GM21717 (cell line): Measurements from ENCODE around the gene EPN2.

ENCODE experiments used
- ATAC-seq: cut with Tn5 transposase; IDR thresholded peaks from one replicate; pipeline ENCODE4 v1.9.1; 2021; ENCODE audit warnings: mild to moderate bottlenecking, moderate library complexity; ENCODE audit not compliant: unreplicated experiment

EPN2 gene

DNA sequence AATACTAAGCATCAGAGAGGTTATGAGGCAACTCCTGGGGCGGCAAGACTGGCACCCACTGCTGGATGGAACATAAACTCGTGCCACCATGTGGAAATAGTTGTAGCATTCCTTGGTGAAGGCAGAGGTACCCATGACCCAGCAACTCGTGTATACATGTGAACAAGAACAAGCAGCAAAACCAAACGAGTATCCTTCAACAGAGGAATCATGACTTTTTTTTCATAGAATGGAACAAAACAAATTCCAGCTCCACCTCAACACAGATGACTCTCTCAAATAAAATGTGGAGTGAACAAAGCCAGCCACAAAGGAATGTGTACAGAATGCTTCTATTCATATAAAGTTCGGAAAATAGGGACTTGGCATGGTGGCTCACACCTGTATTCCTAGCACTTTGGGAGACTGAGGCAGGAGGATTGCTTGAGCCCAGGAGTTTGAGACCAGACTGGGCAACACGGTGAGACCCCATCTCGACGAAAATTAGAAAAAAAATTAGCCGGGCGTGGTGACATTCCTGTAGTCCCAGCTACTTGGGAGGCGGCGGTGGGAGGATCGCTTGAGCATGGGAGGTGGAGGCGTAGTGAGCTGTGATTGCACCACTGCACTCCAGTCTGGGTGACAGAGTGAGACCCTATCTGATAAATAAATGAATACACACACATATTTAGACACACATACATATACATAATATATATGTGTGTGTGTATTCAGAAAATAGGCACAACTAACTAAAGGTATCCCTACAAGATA, 90.0 kb downstream of the EPN2 start:
- ATAC-seq = no peak

DNA sequence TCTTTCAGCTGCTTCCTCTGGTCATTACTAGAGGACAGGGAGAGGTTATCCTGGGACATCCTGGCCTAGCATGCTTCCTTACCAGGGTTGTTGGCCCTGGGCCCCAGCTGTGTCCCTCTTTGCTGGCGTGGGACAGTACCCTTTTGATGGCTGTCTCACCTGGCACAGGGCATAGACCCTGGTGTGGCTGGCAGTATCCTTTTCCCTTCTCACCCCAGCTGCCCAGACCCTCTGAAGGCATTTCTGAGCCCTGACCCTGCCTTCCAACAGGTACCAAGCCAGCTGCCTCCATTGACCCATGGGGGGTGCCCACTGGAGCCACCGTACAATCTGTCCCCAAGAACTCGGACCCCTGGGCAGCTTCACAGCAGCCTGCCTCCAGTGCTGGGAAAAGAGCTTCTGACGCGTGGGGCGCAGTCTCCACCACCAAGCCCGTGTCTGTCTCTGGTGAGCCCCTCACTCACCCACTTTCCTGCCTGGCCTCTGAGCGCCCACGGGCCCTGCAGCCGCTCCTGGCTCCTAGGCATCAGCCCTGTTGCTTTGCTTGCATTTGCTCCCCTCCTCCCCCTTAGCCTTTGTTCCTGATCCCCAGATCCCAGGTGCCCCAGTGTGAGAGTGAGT, 91.4 kb downstream of the EPN2 start:
- ATAC-seq = no peak

DNA sequence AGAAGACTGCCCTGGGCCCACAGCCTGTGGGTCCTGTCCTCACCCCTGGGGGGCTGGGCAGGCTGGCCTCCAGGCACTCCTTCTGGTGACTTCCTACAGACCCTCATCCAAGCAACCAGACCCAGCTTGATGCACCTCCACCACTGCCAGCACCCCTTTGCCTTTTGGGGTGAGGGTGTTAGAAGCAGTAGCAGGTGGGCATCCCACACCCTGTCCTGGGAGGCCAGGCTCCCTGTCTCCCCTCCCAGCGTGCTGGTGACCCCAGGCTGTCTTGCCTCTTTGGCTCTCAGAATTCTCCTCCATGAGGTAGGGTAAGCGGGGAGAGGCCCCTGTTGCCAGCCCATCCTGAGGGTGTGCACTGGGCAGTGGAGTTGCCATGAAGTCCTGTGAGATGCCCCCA, 92.0 kb downstream of the EPN2 start:
- no peak for ATAC-seq

DNA sequence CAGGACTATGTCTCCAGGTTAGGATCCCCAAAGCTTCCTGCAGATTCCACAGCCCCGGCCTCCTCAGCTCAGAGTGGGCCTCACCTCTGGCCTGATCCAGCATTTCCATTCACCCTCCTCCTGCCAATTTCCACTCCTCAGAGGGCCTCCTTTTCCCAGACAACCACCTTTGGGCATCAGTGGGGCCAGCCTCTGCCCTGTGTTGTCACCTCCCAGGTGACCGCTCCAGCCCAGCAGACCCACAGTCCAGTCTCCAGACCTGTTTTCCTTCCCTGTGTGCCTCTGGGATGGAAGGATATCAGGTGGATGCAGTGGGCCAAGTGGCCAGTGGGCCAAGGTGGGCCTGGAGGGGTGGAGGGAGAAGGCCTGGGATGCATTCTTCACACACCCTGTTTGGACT, 92.7 kb downstream of the EPN2 start:
- no peak for ATAC-seq

DNA sequence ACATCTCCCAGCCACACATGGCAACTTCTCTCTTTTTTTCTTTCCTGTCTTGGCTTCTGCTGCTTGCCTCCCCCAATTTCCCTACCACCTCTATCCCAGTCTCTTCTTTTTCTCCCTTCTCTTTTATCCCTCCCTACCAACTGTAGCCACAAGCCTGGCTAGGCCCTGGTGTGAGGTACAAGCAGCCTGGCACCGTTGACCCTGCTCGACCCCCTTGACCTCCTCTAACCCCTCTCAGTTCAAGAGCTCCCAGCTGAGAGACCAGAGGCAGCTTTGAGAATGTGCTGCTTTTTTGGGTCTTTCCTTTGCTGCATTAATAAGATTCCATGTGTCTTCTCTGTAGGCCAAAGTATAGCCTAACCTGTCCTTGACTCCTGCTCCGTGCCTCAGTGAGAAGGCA, 93.1 kb downstream of the EPN2 start:
- ATAC-seq = no peak

DNA sequence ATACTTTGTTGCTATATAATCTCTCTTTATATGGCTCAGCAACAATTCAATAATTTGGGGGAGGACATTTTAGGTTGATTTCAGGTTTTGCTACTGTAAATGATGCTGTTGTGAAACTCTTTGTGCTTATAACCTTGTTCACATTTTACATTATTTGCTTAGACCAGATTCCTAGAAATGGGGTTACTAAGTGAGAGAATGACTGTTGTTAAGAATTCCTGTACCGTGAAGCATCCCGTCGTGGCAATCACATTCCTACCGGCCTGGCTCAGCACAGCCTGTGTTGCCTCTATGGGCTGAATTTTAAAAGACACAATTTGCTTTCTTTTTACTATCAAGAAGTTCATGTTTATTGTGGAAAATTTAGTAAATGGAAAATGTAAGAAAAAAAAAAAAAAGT, 94.0 kb downstream of the EPN2 start:
- no peak for ATAC-seq

DNA sequence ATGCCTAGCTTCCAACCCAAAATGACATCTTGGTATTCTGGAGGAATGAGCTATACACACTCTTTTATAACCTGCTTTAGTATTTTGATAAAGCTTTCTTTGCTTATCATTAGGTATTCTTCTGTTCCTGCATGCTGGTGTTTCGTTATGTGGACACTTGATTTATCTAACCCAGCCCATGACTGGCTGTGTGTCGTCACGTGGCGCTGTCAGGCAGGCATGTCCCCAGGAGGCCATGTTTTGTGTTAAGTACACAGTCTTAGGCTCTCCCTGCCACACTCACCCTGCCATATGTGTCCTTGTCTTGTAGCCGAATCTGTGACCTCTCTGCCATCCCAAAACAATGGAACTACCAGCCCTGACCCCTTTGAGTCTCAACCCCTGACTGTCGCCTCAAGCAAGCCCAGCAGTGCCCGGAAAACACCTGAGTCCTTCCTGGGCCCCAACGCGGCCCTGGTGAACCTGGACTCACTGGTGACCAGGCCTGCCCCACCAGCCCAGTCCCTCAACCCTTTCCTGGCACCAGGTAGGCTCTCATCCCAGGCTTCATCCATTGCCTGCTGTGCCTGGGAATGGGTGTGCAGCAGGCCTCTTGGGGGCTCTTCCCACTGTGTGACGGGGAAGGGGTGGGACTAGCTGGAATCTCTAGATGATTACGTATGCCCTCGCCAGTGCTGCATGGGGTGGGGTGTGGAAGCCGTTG, 94.5 kb downstream of the EPN2 start:
- ATAC-seq = no peak

DNA sequence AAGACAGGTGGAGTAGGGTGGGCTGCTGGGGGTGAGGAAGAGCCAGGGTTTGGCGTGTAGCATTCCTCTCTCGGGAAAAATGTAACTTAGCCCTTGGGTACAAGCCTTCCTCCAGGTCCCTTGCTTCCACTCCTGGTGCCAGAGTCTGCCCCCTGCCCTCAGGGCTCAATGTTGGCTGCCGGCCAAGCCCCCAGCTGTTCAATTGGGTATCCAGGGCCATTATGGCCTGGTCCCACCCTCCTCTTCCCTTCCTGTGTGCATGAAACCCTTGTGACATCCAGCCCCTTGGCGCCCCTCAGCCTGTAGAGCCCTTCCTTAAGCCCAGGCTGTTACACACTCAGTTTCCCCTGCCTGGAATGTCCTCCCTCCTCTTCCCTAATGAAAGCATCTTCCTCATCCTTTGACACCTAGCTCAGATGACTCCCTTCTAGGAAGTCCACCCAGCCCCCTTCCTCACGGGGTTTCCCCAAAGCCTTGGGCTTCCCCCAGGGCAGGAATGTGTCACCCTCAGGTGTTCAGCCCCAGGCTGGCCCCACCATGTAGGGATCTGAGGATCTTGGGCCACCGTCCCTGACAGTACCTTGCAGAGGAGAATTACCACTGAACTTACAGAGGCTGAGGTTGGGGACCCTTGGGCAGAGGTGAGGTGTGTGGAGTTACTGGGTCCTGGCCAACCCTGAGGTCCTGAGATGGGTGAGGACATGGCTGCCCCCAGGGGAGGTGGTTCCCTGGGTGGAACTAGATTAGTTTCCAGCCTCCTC, 95.4 kb downstream of the EPN2 start:
- no peak for ATAC-seq

DNA sequence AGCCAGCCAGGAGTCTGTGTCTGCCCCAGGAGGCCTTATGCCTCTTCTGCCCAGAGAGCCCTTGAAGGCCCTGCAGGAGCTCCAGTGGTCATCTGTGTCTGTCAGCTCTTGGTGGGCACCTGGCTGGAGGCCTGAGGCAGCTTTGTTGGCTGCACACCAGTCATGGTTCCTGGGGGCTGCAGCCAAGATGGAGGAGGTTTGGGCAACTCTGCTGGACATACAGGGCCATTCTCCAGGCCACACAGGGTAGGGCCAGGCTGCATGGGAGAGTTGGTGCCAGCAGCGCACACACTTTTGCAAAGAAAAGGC, 95.9 kb downstream of the EPN2 start:
- ATAC-seq = no peak

DNA sequence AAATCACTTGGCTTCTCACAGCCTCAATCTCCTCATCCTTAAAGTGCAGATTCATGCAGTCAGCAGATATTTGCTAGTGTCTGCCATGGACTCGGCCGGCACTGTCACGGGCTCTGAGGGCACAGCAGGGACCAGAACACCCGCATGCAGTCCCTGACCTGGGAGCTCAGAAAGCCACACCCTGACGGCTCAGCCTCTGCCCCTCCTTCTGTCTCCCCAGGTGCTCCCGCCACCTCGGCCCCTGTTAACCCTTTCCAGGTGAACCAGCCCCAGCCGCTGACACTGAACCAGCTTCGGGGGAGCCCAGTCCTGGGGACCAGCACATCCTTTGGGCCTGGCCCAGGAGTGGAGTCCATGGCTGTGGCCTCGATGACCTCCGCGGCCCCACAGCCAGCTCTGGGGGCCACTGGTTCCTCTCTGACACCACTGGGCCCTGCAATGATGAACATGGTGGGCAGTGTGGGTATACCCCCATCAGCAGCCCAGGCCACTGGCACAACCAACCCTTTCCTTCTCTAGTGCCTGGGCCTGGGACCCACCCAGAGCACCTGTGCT, 96.6 kb downstream of the EPN2 start:
- ATAC-seq = no peak

DNA sequence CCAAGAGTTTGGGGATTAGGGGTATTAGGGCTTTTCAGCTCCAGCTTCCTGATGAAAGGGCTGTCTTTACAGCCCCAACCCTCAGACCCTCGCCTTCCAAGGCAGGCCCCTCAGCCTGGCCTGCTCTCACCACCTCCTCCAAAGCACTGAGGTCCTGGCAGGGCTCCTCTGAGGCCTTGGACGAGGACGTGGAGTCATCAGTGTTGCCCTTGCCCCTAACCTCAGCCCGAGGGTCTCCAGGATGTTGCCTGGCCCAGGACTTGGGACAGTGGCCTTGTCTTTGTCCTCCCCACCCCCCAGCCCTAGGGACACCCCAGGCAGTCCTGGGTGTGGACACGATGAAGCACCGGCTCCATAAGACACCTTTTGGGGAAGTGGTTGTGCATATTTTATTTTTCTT, 97.2 kb downstream of the EPN2 start:
- ATAC-seq = no peak

DNA sequence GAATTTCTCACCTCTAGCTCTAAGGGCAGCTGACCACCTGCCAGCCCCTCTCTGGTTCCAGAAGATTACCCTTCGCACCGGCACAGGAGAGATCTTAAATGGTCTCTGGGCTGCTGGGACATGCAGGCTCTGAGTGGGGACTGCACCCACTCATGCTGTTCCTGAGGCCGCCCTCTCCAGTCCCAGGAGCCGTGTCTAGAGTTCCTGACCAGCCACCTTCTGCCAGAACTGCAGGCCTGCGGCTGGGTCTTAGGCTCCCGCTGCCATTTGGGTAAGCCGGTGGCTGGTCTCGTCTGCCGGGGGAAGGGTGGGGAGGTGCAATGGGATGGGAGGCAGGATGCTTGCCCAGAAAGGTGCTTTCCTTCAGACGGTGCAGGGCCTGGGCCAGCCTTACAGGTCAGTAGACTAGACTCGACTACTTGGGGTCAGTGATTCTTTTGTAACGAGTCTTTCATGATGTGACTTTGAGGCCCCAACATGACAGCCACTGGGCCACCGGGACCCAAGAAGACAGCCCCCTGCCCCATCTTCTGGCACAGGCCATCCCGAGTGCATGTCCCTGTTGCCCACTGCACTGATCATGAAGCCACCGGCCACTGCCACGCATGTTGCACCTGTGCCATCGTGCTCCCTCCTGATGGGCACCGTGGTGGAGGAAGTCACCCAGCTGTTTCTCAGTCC, 98.9 kb downstream of the EPN2 start:
- ATAC-seq = no peak

DNA sequence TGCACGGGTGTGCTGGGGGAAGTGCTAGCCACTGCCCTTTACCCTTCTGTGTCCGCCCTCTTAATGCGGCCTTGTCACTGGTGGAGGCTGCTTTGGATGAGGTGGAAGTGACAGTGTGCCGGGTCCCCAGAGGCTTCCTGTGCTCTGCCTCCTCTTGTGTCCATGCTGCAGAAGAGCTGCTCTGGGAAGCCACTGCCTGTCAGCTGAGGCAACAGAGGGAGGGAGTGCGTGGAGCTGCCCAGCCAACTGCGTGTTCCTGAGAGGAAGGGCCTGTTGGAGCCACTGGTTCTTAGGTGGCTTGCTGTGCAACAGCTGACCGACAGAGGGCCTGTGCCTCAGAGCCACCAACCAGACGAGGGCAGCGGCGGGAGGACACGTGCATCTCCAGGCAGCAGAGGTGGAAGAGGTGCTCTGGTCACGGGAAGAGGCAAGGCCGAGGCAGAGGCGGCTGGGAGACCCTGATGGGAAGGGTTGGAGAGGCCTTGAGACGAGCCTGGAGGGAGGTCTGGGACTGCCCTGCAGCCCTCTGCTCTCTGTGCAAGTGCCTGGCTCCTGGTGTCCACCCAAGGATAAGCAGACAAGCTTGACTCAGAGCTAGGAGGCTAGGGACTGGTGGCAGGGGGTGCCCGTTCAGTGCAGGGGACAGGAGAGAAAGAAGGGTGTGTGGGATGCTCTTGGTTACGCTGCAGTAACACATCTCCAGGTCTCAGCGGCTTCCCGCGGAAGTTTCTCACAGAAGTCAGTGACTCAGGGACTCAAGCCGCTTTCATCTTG, 100.0 kb downstream of the EPN2 start:
- no peak for ATAC-seq

DNA sequence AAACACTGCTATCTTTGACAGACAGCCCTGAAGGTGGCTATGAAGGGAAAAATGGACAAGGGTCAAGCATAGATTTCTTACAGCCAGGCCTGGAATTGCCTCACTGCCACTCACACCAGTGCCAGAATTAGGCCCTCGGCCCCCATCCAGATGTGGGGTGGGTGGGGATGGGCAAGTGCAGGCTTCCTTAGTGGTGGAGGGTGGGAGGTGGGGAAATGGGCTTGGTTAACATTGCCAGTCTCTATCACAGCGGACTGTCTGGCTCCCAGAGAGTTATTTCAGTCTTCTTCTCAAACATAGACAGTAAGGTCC, 100.5 kb downstream of the EPN2 start:
- no peak for ATAC-seq

DNA sequence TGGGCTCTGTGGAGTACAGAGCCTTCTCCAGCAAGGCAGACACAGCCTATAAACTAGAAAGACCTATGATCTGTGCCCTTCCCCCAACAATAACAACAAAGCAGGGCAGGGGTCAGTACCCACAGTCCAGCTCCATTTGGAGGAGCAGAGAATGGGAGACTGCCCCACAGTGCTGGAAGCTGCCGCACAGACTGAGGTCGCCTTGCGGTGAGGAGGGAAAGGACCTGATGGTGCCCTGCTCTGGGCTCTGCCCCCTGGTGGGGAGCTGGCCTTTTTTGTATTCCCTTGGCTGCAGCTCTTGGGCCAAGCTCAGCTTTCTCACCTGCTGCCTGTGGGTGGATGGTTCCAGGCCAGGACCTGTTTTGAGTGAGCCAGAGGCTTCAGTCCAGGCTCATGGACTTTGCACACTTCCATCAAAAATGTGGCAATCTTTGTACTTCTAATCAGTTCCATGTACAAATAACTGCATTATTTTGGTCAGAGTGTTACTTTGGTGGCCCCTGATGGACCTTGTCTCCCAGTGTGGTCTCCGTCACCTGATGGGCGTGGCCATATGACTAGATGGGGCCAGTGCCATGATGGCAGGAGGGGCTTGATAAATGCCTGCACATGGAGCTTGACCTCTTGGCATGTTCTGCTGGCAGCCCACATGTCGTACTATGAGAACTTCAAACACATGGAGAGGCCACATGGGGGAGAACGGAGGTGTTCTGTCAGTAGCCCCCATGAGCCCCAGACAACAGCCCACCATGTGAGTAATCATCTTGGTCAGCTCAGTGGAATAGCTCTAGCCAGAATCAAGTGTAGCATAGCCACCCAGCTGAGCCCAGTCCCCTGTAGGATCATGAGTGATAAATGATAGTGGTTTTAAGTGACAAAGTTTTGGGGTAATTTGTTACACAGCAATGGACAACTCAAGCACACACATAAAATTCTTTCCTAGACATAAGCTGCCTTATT, 101.1 kb downstream of the EPN2 start:
- no peak for ATAC-seq

DNA sequence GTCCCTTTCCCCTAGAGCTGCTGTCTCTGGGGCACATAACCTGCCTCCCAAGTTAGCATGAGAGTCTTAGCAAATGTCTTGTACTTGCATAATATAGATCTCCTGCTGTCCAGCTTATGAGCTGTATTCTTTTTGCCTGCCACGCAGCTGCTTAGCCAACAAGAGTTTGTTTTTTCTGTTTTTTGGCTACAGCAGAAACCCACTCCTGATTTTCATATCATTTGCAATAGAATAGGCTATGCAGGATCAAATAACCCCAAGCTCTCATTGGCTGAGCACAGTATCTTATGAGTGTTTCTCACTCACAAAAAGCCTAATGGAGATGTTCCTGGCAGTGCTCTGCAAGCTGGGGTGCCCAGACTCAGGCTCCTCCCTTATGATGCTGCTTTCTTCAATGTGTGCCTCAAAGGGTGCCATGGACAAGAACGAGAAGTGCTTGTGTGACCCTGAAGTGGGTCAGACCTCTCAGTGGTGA, 102.2 kb downstream of the EPN2 start:
- ATAC-seq = no peak

DNA sequence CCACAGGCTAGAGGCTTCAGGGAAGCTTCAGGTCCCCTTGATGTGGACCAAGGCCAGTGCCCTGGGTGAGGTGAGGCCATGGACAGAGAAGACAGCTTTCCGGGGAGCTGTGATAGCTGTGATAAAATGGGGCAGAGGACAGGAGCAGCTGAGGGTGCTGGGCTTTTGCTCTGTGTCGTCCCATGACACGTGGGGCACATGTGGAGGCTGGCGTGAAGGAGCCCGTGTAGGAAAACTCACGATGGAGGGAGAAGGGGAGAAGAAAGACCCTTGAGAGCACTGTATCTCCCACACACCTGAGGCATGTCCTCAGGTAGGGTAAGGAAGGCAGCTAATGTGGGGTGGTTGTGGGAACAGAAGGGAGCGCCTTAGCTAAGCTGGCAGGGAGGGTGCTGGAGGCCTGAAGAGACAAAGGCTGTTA, 104.1 kb downstream of the EPN2 start:
- ATAC-seq = no peak

DNA sequence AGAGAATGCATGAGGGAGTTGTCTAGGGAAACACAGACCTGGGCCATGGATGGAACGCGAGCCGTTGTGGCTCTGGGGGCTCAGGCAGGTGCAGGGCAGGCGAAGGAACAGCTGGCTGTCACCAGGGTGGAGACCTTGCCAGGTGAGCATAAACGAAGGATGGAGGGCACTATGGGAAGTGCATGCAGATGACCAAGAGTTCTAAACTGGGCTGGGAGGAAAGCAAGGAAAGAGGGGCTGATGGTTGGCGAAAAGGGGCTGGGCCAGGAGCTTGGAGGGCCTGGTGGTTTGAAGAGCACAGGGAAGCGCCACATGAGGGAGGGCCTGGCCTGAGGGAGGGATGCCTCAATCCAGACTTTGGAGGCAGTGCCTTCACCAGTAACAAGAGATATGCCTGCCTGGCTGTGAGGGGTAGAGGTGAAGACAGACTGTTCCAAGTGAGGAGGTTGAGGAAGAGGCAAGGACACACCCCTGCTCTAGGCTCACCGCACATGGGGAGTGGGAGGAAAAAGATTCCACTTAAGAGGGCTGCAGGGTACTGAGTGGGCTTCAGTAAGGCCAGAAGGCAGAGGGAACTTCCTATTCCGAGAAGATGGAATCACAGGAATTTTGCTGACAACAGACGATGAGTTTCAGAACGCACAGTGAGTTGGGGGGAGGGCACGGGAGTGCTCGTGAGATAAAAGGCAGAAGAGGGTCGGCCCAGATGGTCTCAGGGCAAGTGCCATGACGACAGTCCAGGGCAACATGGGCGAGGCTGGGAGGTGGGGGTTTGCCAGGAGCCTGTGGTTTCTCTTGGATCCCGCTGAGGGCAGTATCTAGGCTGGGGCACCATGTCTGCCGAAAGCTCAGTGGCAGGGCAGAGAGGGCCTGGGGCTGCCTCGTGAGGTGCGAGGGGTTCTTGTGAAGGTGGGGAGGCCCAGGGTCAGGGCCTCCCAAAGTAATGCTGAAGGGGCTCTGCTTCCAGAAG, 104.8 kb downstream of the EPN2 start:
- no peak for ATAC-seq
